HG03442 (cell line): ENCODE measurements around the gene LMBR1L.

Source experiments
- ATAC-seq: cut with Tn5 transposase; IDR thresholded peaks from one replicate; pipeline ENCODE4 v1.9.1; 2021; ENCODE audit warnings: mild to moderate bottlenecking, moderate library complexity; ENCODE audit not compliant: unreplicated experiment

LMBR1L gene

GRCh38 chr12:49054524-49054923 lies 56.1 kb downstream of the LMBR1L start:
- ATAC-seq = no peak

- no peak for ATAC-seq
Observed at GRCh38 chr12:49054096-49054495, 56.6 kb downstream of the LMBR1L start.

- ATAC-seq = no peak
Observed at GRCh38 chr12:49052451-49053208, 58.0 kb downstream of the LMBR1L start.

DNA sequence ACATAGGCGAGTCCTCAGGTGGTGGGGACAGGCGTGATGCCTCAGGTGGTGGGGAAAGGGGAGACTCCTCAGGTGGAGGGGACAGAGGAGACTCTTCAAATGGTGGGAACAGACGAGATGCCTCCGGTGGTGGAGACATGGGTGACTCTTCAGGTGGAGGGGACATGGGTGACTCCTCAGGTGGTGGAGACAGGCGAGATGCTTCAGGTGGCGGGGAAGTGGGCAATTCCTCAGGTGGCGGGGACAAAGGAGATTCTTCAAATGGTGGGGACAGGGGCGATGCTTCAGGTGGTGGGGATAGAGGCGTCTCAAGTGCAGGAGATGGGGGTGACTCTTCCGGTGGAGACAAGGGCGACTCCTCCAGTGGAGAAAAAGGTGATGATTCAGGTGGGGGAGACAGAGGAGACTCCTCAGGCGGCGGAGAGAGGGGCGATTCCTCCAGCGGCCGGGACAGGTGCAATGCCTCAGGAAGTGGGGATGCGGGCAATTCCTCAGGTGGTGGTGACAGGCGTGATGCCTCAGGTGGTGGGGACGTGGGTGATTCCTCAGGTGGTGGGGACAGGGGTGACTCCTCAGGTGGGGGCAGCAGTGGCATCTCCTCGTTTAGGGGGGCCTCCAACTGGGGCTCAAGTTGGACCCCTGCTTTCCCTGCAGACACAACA lies 58.7 kb downstream of the LMBR1L start:
- ATAC-seq = no peak

GRCh38 chr12:49051373-49051764 lies 59.3 kb downstream of the LMBR1L start:
- no peak for ATAC-seq

- no peak for ATAC-seq
Observed at GRCh38 chr12:49050507-49051372, 59.9 kb downstream of the LMBR1L start.

DNA sequence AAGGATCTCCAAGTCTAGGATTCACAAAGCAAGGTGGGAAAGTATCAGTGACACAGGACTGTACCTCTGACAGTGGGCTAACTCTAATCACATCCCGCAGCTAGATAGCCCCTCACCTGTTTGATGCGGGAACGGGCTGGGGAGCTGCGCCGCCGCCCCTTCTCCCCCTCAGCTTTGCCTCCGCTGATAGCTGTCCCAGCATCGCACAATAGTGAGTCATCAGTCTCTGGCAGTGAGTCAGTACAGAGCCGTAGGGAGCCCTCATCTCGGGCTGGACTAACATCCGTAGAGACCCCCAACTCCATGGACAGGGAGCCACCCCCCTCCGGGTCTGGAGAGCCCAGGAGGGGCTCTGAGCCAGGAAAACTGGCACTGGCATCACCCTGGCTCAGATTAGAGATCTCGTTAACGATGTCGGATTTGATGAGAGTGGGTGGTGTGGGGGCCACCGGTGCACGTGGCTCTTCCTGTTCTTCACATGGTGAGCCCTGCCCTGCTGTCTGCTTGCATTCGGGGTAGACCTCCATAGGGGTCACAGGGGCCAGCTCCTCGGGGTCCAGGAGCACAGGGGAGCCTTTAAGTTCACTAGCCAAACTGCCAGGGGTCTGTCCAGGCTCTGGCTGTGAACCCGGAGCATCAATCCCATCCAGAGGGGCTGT lies 61.0 kb downstream of the LMBR1L start:
- ATAC-seq = no peak

DNA sequence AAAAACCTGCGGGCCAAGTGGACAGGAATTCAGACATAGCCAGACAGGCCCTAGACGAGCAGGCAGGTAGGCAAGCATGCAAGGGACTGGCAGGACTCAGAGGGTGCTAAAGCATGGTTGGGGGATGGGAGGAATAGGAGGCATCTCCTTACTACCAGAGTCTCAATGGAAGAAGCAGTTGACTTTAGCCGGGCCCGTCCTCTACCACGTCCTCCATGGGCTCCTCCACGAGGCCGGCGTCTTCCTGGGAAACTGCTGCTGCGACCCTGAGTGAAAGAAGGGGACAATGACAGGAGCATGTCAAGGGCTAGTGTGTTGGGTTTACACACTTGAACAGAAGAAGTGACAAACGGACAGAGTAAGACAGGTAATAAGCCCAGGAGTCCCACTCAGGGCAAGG lies 61.7 kb downstream of the LMBR1L start:
- ATAC-seq = no peak
